ENCODE data around the gene HMX2. TPM values are rescaled to one million over a fixed set of nuclear protein-coding genes. Genes with fewer than 3 reads are reported as not detected.

Gene HMX2
- total and polyA plus RNA-seq, 2 of the 8 experiments (the other 6 are each of a cell fraction or from before 2014, with no cell fraction given), result 2.0 to 2.7 TPM

GRCh38 chr10:123191886-123192285 is 44.0 kb downstream of the HMX2 start (continued):
- TF ChIP-seq YY1 (IDR thresholded peaks at IDR 0.05; ENCODE audit: low read depth, low read length) (no peak), SP4 (IDR thresholded peaks at IDR 0.05; ENCODE audit: low read length) (no peak)
